SU-DHL-6 (cell line): Measurements from ENCODE around the gene KMT2D.

Experiments
- H2AFZ ChIP-seq: fragments of 200-600 bp; sonication (generic); 2 replicates; pipeline ENCODE4 v1.6.1; 2014; ENCODE audit warnings: low read depth, mild to moderate bottlenecking, moderate library complexity, mixed read lengths, antibody characterized with exemption, low read length; ENCODE audit not compliant: severe bottlenecking
- H3F3A ChIP-seq: fragments of 200-600 bp; shearing (Covaris generic); 2 replicates; pipeline ENCODE4 v1.6.0; 2016; ENCODE audit warnings: antibody characterized with exemption, mild to moderate bottlenecking; ENCODE audit not compliant: insufficient read depth
- H3K27ac ChIP-seq: fragments of 200-600 bp; sonication (generic); 2 replicates; pipeline ENCODE4 v1.5.1; 2016; ENCODE audit warnings: low read depth, mild to moderate bottlenecking, low read length, moderate library complexity, mixed read lengths
- H3K27me3 ChIP-seq: fragments of 200-600 bp; sonication (generic), shearing (Covaris generic); 2 replicates; pipeline ENCODE4 v1.6.0; 2014; ENCODE audit warnings: mild to moderate bottlenecking, low read length
- H3K36me3 ChIP-seq: fragments of 200-600 bp; sonication (generic); 2 replicates; pipeline ENCODE4 v1.6.1; 2014; ENCODE audit warnings: mild to moderate bottlenecking, low read length, mixed read lengths
- H3K4me2 ChIP-seq: fragments of 300-600, 200-600 bp; shearing (Covaris generic), sonication (generic); 2 replicates; pipeline ENCODE4 v1.6.0; 2014; ENCODE audit warnings: low read length, low read depth, mild to moderate bottlenecking; ENCODE audit not compliant: poor library complexity, severe bottlenecking
- H3K4me3 ChIP-seq: fragments of 200-600 bp; sonication (generic); 2 replicates; pipeline ENCODE4 v1.5.1; 2014; ENCODE audit warnings: antibody characterized with exemption, low read length, mild to moderate bottlenecking, mixed read lengths; ENCODE audit not compliant: insufficient read depth, poor library complexity, severe bottlenecking
- H3K79me2 ChIP-seq: fragments of 200-600 bp; sonication (generic); 2 replicates; pipeline ENCODE4 v1.6.1; 2014; ENCODE audit warnings: mild to moderate bottlenecking, low read length, moderate library complexity; ENCODE audit not compliant: insufficient read depth
- H3K9ac ChIP-seq: fragments of 200-600 bp; sonication (generic); 2 replicates; pipeline ENCODE4 v1.7.0; 2014; ENCODE audit warnings: mild to moderate bottlenecking, low read length
- H3K9me2 ChIP-seq: fragments of 200-600 bp; sonication (generic); replicated peaks from 2 replicates; pipeline ENCODE4 v1.6.1; 2014; ENCODE audit warnings: low read length; ENCODE audit not compliant: insufficient read depth
- H3K9me3 ChIP-seq: fragments of 200-600 bp; sonication (generic); 2 replicates; pipeline ENCODE4 v1.6.1; 2014; ENCODE audit warnings: low read length, mixed read lengths; ENCODE audit not compliant: insufficient read depth
- H4K20me1 ChIP-seq: fragments of 200-600 bp; sonication (generic); 2 replicates; pipeline ENCODE4 v1.6.1; 2014; ENCODE audit warnings: low read depth, mild to moderate bottlenecking, antibody characterized with exemption, low read length, moderate library complexity, mixed read lengths
- EZH2phosphoT487 ChIP-seq: fragments of 200-600 bp; sonication (generic), shearing (Covaris generic); conservative IDR thresholded peaks from 2 replicates; pipeline ENCODE4 v1.6.1; 2018; ENCODE audit warnings: mild to moderate bottlenecking, antibody characterized with exemption, low read length, moderate library complexity, mixed read lengths
- TF ChIP-seq, protein P1 (sequence below): fragments of 200-600 bp; sonication (generic); IDR thresholded peaks from one replicate; pipeline ENCODE4 v1.5.1; 2017; ENCODE audit warnings: antibody characterized with exemption, mild to moderate bottlenecking, low read length, moderate library complexity; ENCODE audit not compliant: insufficient read depth, poor library complexity, severe bottlenecking

Gene KMT2D

DNA sequence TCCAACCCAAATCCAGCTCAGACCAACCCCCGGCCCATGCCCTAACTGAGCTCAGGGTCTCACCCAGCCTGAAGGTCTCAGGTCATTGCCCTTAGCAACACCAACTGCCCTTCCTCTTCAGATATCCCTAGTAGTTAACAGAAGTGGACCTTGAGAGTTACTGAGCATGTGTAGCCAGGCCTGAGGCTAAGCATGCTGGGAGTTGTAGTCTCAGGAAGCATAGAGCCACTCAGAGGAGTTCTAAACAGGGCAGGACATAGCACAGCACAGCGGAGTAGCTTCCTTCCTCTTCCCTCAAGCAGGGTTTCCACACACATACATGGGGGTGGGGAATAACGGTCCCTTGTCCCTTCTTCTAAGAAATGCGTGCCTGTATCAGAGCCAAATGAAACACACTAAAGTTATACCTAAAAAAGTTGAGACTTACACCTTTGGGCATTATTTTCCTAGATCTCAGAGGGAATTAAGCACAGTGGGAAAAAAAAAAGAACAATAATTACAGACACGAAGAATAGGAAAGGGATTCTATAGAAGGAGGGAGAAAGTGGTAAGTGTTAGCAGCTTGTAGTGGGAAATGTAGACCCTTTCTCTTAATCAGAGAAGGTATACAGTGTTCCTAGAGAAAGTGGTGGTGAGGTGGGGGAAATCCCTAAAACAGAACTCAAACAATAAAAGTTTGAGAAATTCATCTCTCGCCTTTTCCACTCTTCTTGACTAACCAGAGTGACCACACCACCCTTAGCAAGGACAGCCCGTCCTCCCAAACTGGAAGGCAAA, 4.4 kb downstream of the KMT2D start:
- Histone ChIP-seq H3K9ac (peak overlapping the region; percentile 96; the same call in 1 of the 2 replicates), H3K4me2 (peak overlapping the region; percentile 96), H3K9me3 (no peaks in the 10 kb centered on the region), H4K20me1 (peaks cover 15% of the 10 kb centered on the region; the same call in 1 of the 2 replicates), H3F3A (peaks cover 4% of the 10 kb centered on the region; the same call in 1 of the 2 replicates), H2AFZ (no peak overlapping the region), H3K36me3 (no peaks in the 10 kb centered on the region; the same call in 1 of the 2 replicates), H3K79me2 (peaks cover 63% of the 10 kb centered on the region), H3K27me3 (no peaks in the 10 kb centered on the region), H3K9me2 (no peaks in the 10 kb centered on the region), H3K27ac (no peak overlapping the region), H3K4me3 (peak overlapping the region; percentile 98)
- no peak for TF ChIP-seq EZH2phosphoT487
- TF ChIP-seq, protein P1, sequence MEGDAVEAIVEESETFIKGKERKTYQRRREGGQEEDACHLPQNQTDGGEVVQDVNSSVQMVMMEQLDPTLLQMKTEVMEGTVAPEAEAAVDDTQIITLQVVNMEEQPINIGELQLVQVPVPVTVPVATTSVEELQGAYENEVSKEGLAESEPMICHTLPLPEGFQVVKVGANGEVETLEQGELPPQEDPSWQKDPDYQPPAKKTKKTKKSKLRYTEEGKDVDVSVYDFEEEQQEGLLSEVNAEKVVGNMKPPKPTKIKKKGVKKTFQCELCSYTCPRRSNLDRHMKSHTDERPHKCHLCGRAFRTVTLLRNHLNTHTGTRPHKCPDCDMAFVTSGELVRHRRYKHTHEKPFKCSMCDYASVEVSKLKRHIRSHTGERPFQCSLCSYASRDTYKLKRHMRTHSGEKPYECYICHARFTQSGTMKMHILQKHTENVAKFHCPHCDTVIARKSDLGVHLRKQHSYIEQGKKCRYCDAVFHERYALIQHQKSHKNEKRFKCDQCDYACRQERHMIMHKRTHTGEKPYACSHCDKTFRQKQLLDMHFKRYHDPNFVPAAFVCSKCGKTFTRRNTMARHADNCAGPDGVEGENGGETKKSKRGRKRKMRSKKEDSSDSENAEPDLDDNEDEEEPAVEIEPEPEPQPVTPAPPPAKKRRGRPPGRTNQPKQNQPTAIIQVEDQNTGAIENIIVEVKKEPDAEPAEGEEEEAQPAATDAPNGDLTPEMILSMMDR: no peak

DNA sequence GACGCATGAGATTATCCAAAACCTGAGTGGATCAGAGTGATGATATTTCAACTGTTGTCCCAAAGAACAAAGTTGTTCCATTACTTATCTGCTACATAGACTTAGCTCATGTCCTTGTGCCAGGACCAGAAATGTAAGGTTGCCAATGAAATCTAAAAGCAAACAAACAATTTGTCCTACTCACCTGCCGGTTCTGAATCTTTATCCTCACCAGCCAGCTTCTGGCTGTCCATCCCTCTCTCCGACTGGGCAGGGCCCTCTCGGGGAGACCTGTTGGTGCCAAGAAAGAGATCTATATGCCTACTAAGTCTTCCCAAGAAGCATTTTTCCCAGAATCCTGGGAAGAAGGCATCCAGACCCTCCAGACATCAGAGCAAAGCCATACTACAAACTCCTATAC, 5.5 kb downstream of the KMT2D start:
- Histone ChIP-seq H3K79me2 (peaks cover 58% of the 10 kb centered on the region), H3K36me3 (no peaks in the 10 kb centered on the region; the same call in 1 of the 2 replicates), H3K4me2 (no peak overlapping the region), H3K9ac (no peak overlapping the region), H3F3A (peaks cover 4% of the 10 kb centered on the region; the same call in 1 of the 2 replicates), H3K9me2 (no peaks in the 10 kb centered on the region), H3K27me3 (no peaks in the 10 kb centered on the region), H3K4me3 (no peak overlapping the region), H3K9me3 (no peaks in the 10 kb centered on the region), H2AFZ (no peak overlapping the region), H3K27ac (no peak overlapping the region), H4K20me1 (peaks cover 15% of the 10 kb centered on the region; the same call in 1 of the 2 replicates)
- no peak for TF ChIP-seq EZH2phosphoT487
- TF ChIP-seq, protein P1: no peak

DNA sequence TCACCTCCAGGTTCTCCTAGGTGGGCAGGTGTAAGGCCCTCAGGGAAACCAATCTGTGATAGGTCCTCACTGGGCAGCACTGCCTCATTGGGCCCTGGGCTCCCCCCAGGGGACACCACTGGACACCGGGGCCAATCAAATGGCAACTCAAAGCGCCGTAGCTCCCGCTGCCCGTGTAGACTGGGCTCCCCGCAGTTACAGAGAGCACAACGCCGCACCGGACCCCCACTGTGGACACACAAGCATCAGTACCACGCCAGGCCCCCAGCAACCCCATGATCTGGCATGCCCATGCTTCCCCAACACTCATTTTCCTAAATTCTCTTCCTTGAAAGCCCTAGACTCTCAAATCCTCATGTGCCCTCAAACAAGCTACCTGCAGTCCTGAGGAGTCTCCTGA, 6.1 kb downstream of the KMT2D start:
- Histone ChIP-seq H3K9me3 (no peaks in the 10 kb centered on the region), H3K4me2 (no peak overlapping the region), H3K9ac (no peak overlapping the region), H3K27me3 (no peaks in the 10 kb centered on the region), H4K20me1 (peaks cover 15% of the 10 kb centered on the region; the same call in 1 of the 2 replicates), H2AFZ (no peak overlapping the region), H3K27ac (no peak overlapping the region), H3K79me2 (peaks cover 52% of the 10 kb centered on the region), H3K36me3 (no peaks in the 10 kb centered on the region; the same call in 1 of the 2 replicates), H3F3A (peaks cover 4% of the 10 kb centered on the region; the same call in 1 of the 2 replicates), H3K9me2 (no peaks in the 10 kb centered on the region), H3K4me3 (no peak overlapping the region)
- no peak for TF ChIP-seq EZH2phosphoT487
- TF ChIP-seq, protein P1: no peak
